ENCODE data around the gene RASL10B. TPM values are rescaled to one million over a fixed set of nuclear protein-coding genes. Genes with fewer than 3 reads are reported as not detected.
"Not testable (repeated sequence)": the region's sequence is repeated elsewhere in the genome, so short reads cannot be mapped to it uniquely, and the experiment has no call there.

The RASL10B gene
- polyA plus RNA-seq, 4 donors = 0.27 to 1.9 (median 1.1) TPM

GRCh38 chr17:35698800-35699199 lies 32.6 kb upstream of the RASL10B start:
- 55 to 84% (median 81%) methylated on average over 2 of the region's 2 CpGs for WGBS, 3 donors
- Histone ChIP-seq H3K9me3 (ENCODE audit: control insufficient read depth in 2 of 2, insufficient read depth in 1 of 2, low read depth in 1 of 2, low read length in 1 of 2) (no peaks in the 10 kb centered on the region), H3K4me3 (ENCODE audit: low read depth in 1 of 3, low read length in 3 of 3) (no peak overlapping the region), H3K4me1 (ENCODE audit: control insufficient read depth in 3 of 3, insufficient read depth in 2 of 3, low read depth in 1 of 3, low read length in 2 of 3) (no peaks in the 10 kb centered on the region), H3K27me3 (ENCODE audit: control insufficient read depth in 3 of 3, insufficient read depth in 3 of 3, low read length in 3 of 3) (no peaks in the 10 kb centered on the region), H3K36me3 (ENCODE audit: control insufficient read depth in 3 of 3, insufficient read depth in 2 of 3, low read depth in 1 of 3, low read length in 3 of 3) (peaks cover 2 to 15% (median 2%) of the 10 kb centered on the region in 3 donors), H3K27ac (ENCODE audit: low read depth in 1 of 3, low read length in 2 of 3) (no peak overlapping the region)
- FAIRE-seq (no peak), DNase-seq (no peak)

GRCh38 chr17:35700150-35700549 lies 31.3 kb upstream of the RASL10B start:
- peaks cover 2 to 7% (median 2%) of the 10 kb centered on the region in 3 donors for H3K36me3 ChIP-seq (ENCODE audit: control insufficient read depth in 3 of 3, insufficient read depth in 2 of 3, low read depth in 1 of 3, low read length in 3 of 3)
- DNase-seq (no peak), FAIRE-seq (no peak)
- no peak overlapping the region for H3K27ac ChIP-seq (ENCODE audit: low read depth in 1 of 3, low read length in 2 of 3)
- 85 to 92% (median 86%) methylated on average over 6 of the region's 6 CpGs for WGBS, 3 donors
- H3K4me1 ChIP-seq (ENCODE audit: control insufficient read depth in 3 of 3, insufficient read depth in 2 of 3, low read depth in 1 of 3, low read length in 2 of 3) = no peaks in the 10 kb centered on the region
- no peaks in the 10 kb centered on the region for H3K27me3 ChIP-seq (ENCODE audit: control insufficient read depth in 3 of 3, insufficient read depth in 3 of 3, low read length in 3 of 3)
- no peaks in the 10 kb centered on the region for H3K9me3 ChIP-seq (ENCODE audit: control insufficient read depth in 2 of 2, insufficient read depth in 1 of 2, low read depth in 1 of 2, low read length in 1 of 2)
- no peak overlapping the region for H3K4me3 ChIP-seq (ENCODE audit: low read depth in 1 of 3, low read length in 3 of 3)

GRCh38 chr17:35701491-35701890 lies 29.9 kb upstream of the RASL10B start:
- 75 to 89% (median 87%) methylated on average over 5 of the region's 5 CpGs for WGBS, 3 donors
- Histone ChIP-seq H3K9me3 (ENCODE audit: control insufficient read depth in 2 of 2, insufficient read depth in 1 of 2, low read depth in 1 of 2, low read length in 1 of 2) (no peaks in the 10 kb centered on the region), H3K4me3 (ENCODE audit: low read depth in 1 of 3, low read length in 3 of 3) (no peak overlapping the region), H3K4me1 (ENCODE audit: control insufficient read depth in 3 of 3, insufficient read depth in 2 of 3, low read depth in 1 of 3, low read length in 2 of 3) (no peaks in the 10 kb centered on the region), H3K27me3 (ENCODE audit: control insufficient read depth in 3 of 3, insufficient read depth in 3 of 3, low read length in 3 of 3) (no peaks in the 10 kb centered on the region), H3K36me3 (ENCODE audit: control insufficient read depth in 3 of 3, insufficient read depth in 2 of 3, low read depth in 1 of 3, low read length in 3 of 3) (peaks cover 2 to 5% (median 2%) of the 10 kb centered on the region in 3 donors), H3K27ac (ENCODE audit: low read depth in 1 of 3, low read length in 2 of 3) (no peak overlapping the region)
- DNase-seq (no peak), FAIRE-seq (no peak)

- H3K36me3 ChIP-seq (ENCODE audit: control insufficient read depth in 3 of 3, insufficient read depth in 2 of 3, low read depth in 1 of 3, low read length in 3 of 3); DNase-seq; FAIRE-seq; H3K27ac ChIP-seq (ENCODE audit: low read depth in 1 of 3, low read length in 2 of 3); H3K9me3 ChIP-seq (ENCODE audit: control insufficient read depth in 2 of 2, insufficient read depth in 1 of 2, low read depth in 1 of 2, low read length in 1 of 2); H3K27me3 ChIP-seq (ENCODE audit: control insufficient read depth in 3 of 3, insufficient read depth in 3 of 3, low read length in 3 of 3); H3K4me1 ChIP-seq (ENCODE audit: control insufficient read depth in 3 of 3, insufficient read depth in 2 of 3, low read depth in 1 of 3, low read length in 2 of 3); H3K4me3 ChIP-seq (ENCODE audit: low read depth in 1 of 3, low read length in 3 of 3): not testable (repeated sequence)
- 97 to 99% (median 97%) methylated on average over 2 of the region's 2 CpGs for WGBS, 3 donors
Measured at GRCh38 chr17:35703308-35703707, 28.1 kb upstream of the RASL10B start.

GRCh38 chr17:35705230-35705629 lies 26.2 kb upstream of the RASL10B start:
- DNase-seq (no peak), FAIRE-seq (no peak)
- no peaks in the 10 kb centered on the region for H3K9me3 ChIP-seq (ENCODE audit: control insufficient read depth in 2 of 2, insufficient read depth in 1 of 2, low read depth in 1 of 2, low read length in 1 of 2)
- H3K36me3 ChIP-seq (ENCODE audit: control insufficient read depth in 3 of 3, insufficient read depth in 2 of 3, low read depth in 1 of 3, low read length in 3 of 3) = peaks cover 0 to 2% (median 0%) of the 10 kb centered on the region in 3 donors
- H3K27ac ChIP-seq (ENCODE audit: low read depth in 1 of 3, low read length in 2 of 3) = no peak overlapping the region
- 91 to 94% (median 91%) methylated on average over 1 of the region's 1 CpG for WGBS, 3 donors
- no peak overlapping the region for H3K4me3 ChIP-seq (ENCODE audit: low read depth in 1 of 3, low read length in 3 of 3)
- peaks cover 0 to 3% (median 2%) of the 10 kb centered on the region in 3 donors for H3K4me1 ChIP-seq (ENCODE audit: control insufficient read depth in 3 of 3, insufficient read depth in 2 of 3, low read depth in 1 of 3, low read length in 2 of 3)
- H3K27me3 ChIP-seq (ENCODE audit: control insufficient read depth in 3 of 3, insufficient read depth in 3 of 3, low read length in 3 of 3) = no peaks in the 10 kb centered on the region

GRCh38 chr17:35705705-35706104 lies 25.7 kb upstream of the RASL10B start:
- Histone ChIP-seq H3K4me1 (ENCODE audit: control insufficient read depth in 3 of 3, insufficient read depth in 2 of 3, low read depth in 1 of 3, low read length in 2 of 3) (peaks cover 0 to 3% (median 2%) of the 10 kb centered on the region in 3 donors), H3K4me3 (ENCODE audit: low read depth in 1 of 3, low read length in 3 of 3) (no peak overlapping the region), H3K36me3 (ENCODE audit: control insufficient read depth in 3 of 3, insufficient read depth in 2 of 3, low read depth in 1 of 3, low read length in 3 of 3) (peaks cover 0 to 3% (median 0%) of the 10 kb centered on the region in 3 donors), H3K9me3 (ENCODE audit: control insufficient read depth in 2 of 2, insufficient read depth in 1 of 2, low read depth in 1 of 2, low read length in 1 of 2) (no peaks in the 10 kb centered on the region), H3K27ac (ENCODE audit: low read depth in 1 of 3, low read length in 2 of 3) (no peak overlapping the region), H3K27me3 (ENCODE audit: control insufficient read depth in 3 of 3, insufficient read depth in 3 of 3, low read length in 3 of 3) (no peaks in the 10 kb centered on the region)
- DNase-seq (no peak), FAIRE-seq (no peak)
- WGBS, 3 donors = 67 to 74% (median 68%) methylated on average over 5 of the region's 5 CpGs

- Histone ChIP-seq H3K4me1 (ENCODE audit: control insufficient read depth in 3 of 3, insufficient read depth in 2 of 3, low read depth in 1 of 3, low read length in 2 of 3) (peaks cover 0 to 3% (median 2%) of the 10 kb centered on the region in 3 donors), H3K36me3 (ENCODE audit: control insufficient read depth in 3 of 3, insufficient read depth in 2 of 3, low read depth in 1 of 3, low read length in 3 of 3) (peaks cover 0 to 7% (median 2%) of the 10 kb centered on the region in 3 donors), H3K27ac (ENCODE audit: low read depth in 1 of 3, low read length in 2 of 3) (no peak overlapping the region), H3K9me3 (ENCODE audit: control insufficient read depth in 2 of 2, insufficient read depth in 1 of 2, low read depth in 1 of 2, low read length in 1 of 2) (no peaks in the 10 kb centered on the region), H3K27me3 (ENCODE audit: control insufficient read depth in 3 of 3, insufficient read depth in 3 of 3, low read length in 3 of 3) (no peaks in the 10 kb centered on the region), H3K4me3 (ENCODE audit: low read depth in 1 of 3, low read length in 3 of 3) (no peak overlapping the region)
- whole genome bisulfite sequencing, 3 donors = 45 to 58% (median 51%) methylated on average over 3 of the region's 3 CpGs
- FAIRE-seq (no peak), DNase-seq (peak in 1 of 2 donors; percentile 37)
Measured at GRCh38 chr17:35708149-35708548, 23.3 kb upstream of the RASL10B start.

- Histone ChIP-seq H3K4me3 (ENCODE audit: low read depth in 1 of 3, low read length in 3 of 3) (peak overlapping the region in 1 of 3 donors; percentile 19), H3K4me1 (ENCODE audit: control insufficient read depth in 3 of 3, insufficient read depth in 2 of 3, low read depth in 1 of 3, low read length in 2 of 3) (peaks cover 0 to 3% (median 2%) of the 10 kb centered on the region in 3 donors), H3K9me3 (ENCODE audit: control insufficient read depth in 2 of 2, insufficient read depth in 1 of 2, low read depth in 1 of 2, low read length in 1 of 2) (no peaks in the 10 kb centered on the region), H3K36me3 (ENCODE audit: control insufficient read depth in 3 of 3, insufficient read depth in 2 of 3, low read depth in 1 of 3, low read length in 3 of 3) (peaks cover 0 to 7% (median 2%) of the 10 kb centered on the region in 3 donors), H3K27ac (ENCODE audit: low read depth in 1 of 3, low read length in 2 of 3) (peak overlapping the region in 2 of 3 donors; percentile 18 to 55), H3K27me3 (ENCODE audit: control insufficient read depth in 3 of 3, insufficient read depth in 3 of 3, low read length in 3 of 3) (no peaks in the 10 kb centered on the region)
- DNase-seq (peak in 1 of 2 donors; percentile 47), FAIRE-seq (no peak)
- 7 to 38% (median 26%) methylated on average over 3 of the region's 3 CpGs for WGBS, 3 donors
Measured at GRCh38 chr17:35708951-35709350, 22.5 kb upstream of the RASL10B start.

GRCh38 chr17:35709874-35710273 lies 21.6 kb upstream of the RASL10B start:
- DNase-seq (no peak), FAIRE-seq (no peak)
- Histone ChIP-seq H3K4me1 (ENCODE audit: control insufficient read depth in 3 of 3, insufficient read depth in 2 of 3, low read depth in 1 of 3, low read length in 2 of 3) (peaks cover 0 to 3% (median 2%) of the 10 kb centered on the region in 3 donors), H3K9me3 (ENCODE audit: control insufficient read depth in 2 of 2, insufficient read depth in 1 of 2, low read depth in 1 of 2, low read length in 1 of 2) (no peaks in the 10 kb centered on the region), H3K36me3 (ENCODE audit: control insufficient read depth in 3 of 3, insufficient read depth in 2 of 3, low read depth in 1 of 3, low read length in 3 of 3) (peaks cover 0 to 7% (median 2%) of the 10 kb centered on the region in 3 donors), H3K27me3 (ENCODE audit: control insufficient read depth in 3 of 3, insufficient read depth in 3 of 3, low read length in 3 of 3) (no peaks in the 10 kb centered on the region), H3K4me3 (ENCODE audit: low read depth in 1 of 3, low read length in 3 of 3) (no peak overlapping the region), H3K27ac (ENCODE audit: low read depth in 1 of 3, low read length in 2 of 3) (no peak overlapping the region)
- 46 to 68% (median 67%) methylated on average over 3 of the region's 3 CpGs for WGBS, 3 donors
